ENCODE measurements around the gene RIMKLA. TPM values are rescaled to one million over a fixed set of nuclear protein-coding genes. Genes with fewer than 3 reads are reported as not detected.

The RIMKLA gene
- total RNA-seq, 2 experiments from 2014 or later, result not detected

DNA sequence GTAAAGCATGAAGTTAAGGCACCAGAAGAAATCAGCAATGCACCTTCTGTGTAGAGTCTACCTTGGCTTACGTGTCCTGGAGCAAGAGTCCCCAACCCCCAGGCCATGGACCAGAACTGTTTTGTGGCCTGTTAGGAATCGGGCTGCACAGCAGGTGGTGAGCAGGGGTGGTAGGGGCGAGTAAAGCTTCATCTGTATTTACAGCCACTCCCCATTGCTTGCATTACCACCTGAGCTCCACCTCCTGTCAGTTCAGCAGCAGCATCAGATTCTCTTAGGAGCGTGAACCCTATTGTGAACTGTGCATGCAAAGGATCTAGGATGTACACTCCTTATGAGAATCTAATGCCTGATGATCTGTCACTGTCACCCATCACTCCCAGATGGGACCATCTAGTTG is 53.7 kb downstream of the RIMKLA start:
- CTCF ChIA-PET (ENCODE audit: unreplicated experiment), result no interaction called here
- no peaks in the 10 kb centered on the region for H4K20me1 ChIP-seq (ENCODE audit: insufficient read depth, low read length)
- TF ChIP-seq CTCF (conservative IDR thresholded peaks at IDR 0.05; ENCODE audit: low read length) (no peak), EZH2phosphoT487 (IDR thresholded peaks at IDR 0.05; ENCODE audit: borderline replicate concordance, low read depth, low read length) (no peak)
- no peaks in the 10 kb centered on the region for H3K4me1 ChIP-seq (ENCODE audit: insufficient read depth, low read length, poor library complexity, severe bottlenecking)
- no peaks in the 10 kb centered on the region for H3K79me2 ChIP-seq (ENCODE audit: insufficient read depth, low read depth, low read length)
- no peak overlapping the region for H3K4me2 ChIP-seq (ENCODE audit: low read length)
- POLR2A ChIA-PET, result no interaction called here
- intact Hi-C loops (cut with micrococcal nuclease; ENCODE audit: unreplicated experiment), result no loop called here
- H3K9me3 ChIP-seq (ENCODE audit: low read length), result no peaks in the 10 kb centered on the region
- H2AFZ ChIP-seq (ENCODE audit: low read length), result no peak overlapping the region
- no peak overlapping the region for H3K4me3 ChIP-seq (ENCODE audit: low read depth, low read length, poor library complexity, severe bottlenecking)
- H3K27ac ChIP-seq (ENCODE audit: low read depth, low read length, poor library complexity, severe bottlenecking), result no peak overlapping the region
- no peaks in the 10 kb centered on the region for H3K9me2 ChIP-seq (ENCODE audit: insufficient read depth, low read length)
- BruUV-seq (replicated peaks), result no TSS peak
- no peaks in the 10 kb centered on the region for H3K36me3 ChIP-seq (ENCODE audit: insufficient read depth, low read length)
- DNase-seq (ENCODE audit: low spot score), result no peak

GRCh38 chr1:42439940-42440339 is 59.3 kb downstream of the RIMKLA start:
- BruUV-seq (replicated peaks), result no TSS peak
- no peaks in the 10 kb centered on the region for H3K36me3 ChIP-seq (ENCODE audit: insufficient read depth, low read length)
- no peaks in the 10 kb centered on the region for H3K79me2 ChIP-seq (ENCODE audit: insufficient read depth, low read depth, low read length)
- H4K20me1 ChIP-seq (ENCODE audit: insufficient read depth, low read length), result no peaks in the 10 kb centered on the region
- intact Hi-C loops (cut with micrococcal nuclease; ENCODE audit: unreplicated experiment), result no loop called here
- DNase-seq (ENCODE audit: low spot score), result no peak
- no peak overlapping the region for H2AFZ ChIP-seq (ENCODE audit: low read length)
- CTCF ChIA-PET (ENCODE audit: unreplicated experiment), result no interaction called here
- TF ChIP-seq EZH2phosphoT487 (IDR thresholded peaks at IDR 0.05; ENCODE audit: borderline replicate concordance, low read depth, low read length) (no peak), CTCF (conservative IDR thresholded peaks at IDR 0.05; ENCODE audit: low read length) (no peak)
- no peak overlapping the region for H3K4me2 ChIP-seq (ENCODE audit: low read length)
- H3K27ac ChIP-seq (ENCODE audit: low read depth, low read length, poor library complexity, severe bottlenecking), result no peak overlapping the region
- H3K4me3 ChIP-seq (ENCODE audit: low read depth, low read length, poor library complexity, severe bottlenecking), result no peak overlapping the region
- H3K9me3 ChIP-seq (ENCODE audit: low read length), result no peaks in the 10 kb centered on the region
- no peaks in the 10 kb centered on the region for H3K4me1 ChIP-seq (ENCODE audit: insufficient read depth, low read length, poor library complexity, severe bottlenecking)
- H3K9me2 ChIP-seq (ENCODE audit: insufficient read depth, low read length), result no peaks in the 10 kb centered on the region
- POLR2A ChIA-PET, result no interaction called here

DNA sequence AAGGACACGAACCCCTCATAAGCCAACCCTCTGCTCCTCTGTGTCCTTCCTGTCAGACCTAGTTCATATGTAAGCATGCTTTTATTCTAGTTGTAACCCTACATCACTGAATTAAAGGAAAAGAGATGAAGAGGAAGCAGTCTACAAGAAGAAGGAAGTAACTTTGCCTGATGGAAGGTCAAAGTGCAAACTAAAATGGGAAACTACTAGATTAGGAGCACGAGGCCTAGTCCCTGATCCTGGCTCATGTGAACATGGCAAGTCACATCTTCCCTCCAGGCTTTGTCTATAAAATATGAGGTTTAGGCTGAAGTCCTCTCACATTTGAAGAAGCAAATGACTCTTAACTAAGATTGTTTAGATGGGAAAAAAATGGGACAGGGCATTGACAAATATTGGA is 62.1 kb downstream of the RIMKLA start:
- H3K4me3 ChIP-seq (ENCODE audit: low read depth, low read length, poor library complexity, severe bottlenecking), result no peak overlapping the region
- POLR2A ChIA-PET, result interaction anchor here (1.1 kb wide), 1 partner anchor 26 kb away, joined by 3 read pairs; no protein-coding TSS in a partner anchor
- intact Hi-C loops (cut with micrococcal nuclease; ENCODE audit: unreplicated experiment), result no loop called here

More for the DNA sequence above, 62.1 kb downstream of the RIMKLA start:
- H3K36me3 ChIP-seq (ENCODE audit: insufficient read depth, low read length), result no peaks in the 10 kb centered on the region
- no peaks in the 10 kb centered on the region for H3K9me3 ChIP-seq (ENCODE audit: low read length)
- no peak overlapping the region for H3K4me2 ChIP-seq (ENCODE audit: low read length)
- H3K27ac ChIP-seq (ENCODE audit: low read depth, low read length, poor library complexity, severe bottlenecking), result no peak overlapping the region
- no peaks in the 10 kb centered on the region for H3K4me1 ChIP-seq (ENCODE audit: insufficient read depth, low read length, poor library complexity, severe bottlenecking)
- no peak for DNase-seq (ENCODE audit: low spot score)
- CTCF ChIA-PET (ENCODE audit: unreplicated experiment), result no interaction called here
- no peak overlapping the region for H2AFZ ChIP-seq (ENCODE audit: low read length)
- TF ChIP-seq CTCF (conservative IDR thresholded peaks at IDR 0.05; ENCODE audit: low read length) (no peak), EZH2phosphoT487 (IDR thresholded peaks at IDR 0.05; ENCODE audit: borderline replicate concordance, low read depth, low read length) (no peak)
- BruUV-seq (replicated peaks), result no TSS peak
- no peaks in the 10 kb centered on the region for H4K20me1 ChIP-seq (ENCODE audit: insufficient read depth, low read length)
- no peaks in the 10 kb centered on the region for H3K9me2 ChIP-seq (ENCODE audit: insufficient read depth, low read length)
- no peaks in the 10 kb centered on the region for H3K79me2 ChIP-seq (ENCODE audit: insufficient read depth, low read depth, low read length)
